GM20431 (cell line): Measurements from ENCODE around the gene TBC1D9.

ENCODE experiments used
- in situ Hi-C: fragments of 300-500 bp; cut with MseI, MboI; formaldehyde crosslinking; loops from one replicate; pipeline ENCODE4 v1.15.0; 2020; ENCODE audit warnings: low sequenced_read_pairs; ENCODE audit not compliant: unreplicated experiment

Gene TBC1D9

DNA sequence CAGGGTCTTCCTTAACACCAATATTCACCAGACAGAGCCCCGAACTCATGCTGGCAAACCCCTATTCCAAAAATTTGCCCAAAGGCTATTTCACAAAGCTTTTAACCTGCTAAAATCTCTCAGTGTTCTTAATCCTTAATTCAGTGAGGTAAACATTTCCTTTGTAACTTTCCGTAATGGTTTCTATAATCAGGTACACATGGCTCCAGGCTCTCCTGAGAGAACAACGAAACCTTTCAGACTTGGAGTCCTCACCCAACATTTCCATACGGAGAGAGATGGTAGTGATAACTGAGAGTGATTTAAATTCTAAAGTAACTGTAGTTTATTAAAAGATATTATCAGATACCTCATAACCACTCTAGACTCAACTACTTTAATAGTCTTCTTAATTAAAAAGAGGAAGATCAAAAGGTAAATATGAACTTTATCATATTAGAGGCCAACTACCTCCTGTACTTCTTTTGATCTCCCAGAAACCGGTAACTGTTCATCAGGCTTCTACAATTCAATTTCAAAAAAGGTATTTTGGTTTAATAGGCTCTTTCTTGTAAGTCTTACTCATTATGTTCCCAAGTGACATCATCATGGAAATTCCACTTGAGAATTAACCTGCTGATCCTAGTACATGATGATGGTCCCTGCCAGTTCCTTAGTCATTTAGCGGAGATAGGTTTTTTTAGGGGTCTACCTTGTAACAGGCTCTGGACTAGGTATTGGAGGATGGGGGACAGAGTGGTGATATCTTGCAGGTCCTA lies 96.1 kb downstream of the TBC1D9 start:
- in situ Hi-C loops = no loop called here

DNA sequence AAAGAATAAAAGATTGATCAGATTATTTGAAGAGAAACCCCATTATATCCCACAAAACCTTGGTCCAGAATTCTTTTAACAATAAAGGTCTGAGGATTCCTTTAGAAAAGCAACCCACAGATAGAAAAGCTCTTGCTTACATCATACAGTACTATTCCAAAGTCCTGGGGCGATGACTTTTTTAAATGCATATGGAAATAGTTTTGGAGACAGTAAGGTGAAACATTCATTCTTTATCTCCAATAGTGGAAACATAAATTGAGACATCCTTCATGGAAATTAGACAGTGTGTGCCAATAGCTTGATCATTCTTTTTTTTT lies 101.7 kb downstream of the TBC1D9 start:
- in situ Hi-C loops = no loop called here

DNA sequence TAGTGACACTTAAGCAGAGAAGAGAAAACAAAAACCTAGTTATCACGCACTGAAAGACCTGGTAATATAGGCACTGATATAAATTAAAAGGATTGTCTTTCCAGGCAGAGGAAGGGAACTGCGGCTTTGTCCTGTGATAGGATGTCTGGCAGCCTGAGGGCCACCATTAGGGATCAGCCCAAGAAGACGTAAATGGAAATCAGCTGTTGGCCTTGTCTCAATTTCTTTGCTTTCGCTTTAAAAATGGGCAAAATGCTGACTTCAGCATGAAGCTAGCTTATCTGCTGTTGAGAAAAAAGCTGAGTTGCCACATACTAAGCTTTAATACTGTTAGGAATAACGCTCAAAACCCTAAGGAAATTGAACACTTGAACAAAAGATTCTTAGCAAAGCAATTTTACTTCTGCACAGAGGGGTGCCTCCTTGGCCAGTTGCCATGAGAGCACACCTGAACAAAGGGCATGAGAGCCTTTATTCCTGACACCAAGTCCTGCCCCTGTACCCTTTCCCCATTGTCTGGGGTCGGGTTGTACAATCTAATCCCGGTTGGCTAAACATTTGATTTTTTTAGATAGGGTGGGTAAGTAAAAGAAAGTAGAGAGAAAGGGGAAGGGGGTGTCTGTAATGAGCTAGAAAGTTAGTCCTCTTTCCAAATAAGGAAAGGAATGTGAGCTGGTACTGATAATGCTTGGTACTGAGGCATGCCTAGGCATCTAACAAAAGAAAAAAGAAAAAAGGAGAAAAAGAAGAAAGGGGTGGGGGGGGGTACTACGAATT lies 102.3 kb downstream of the TBC1D9 start:
- in situ Hi-C loops = no loop called here

DNA sequence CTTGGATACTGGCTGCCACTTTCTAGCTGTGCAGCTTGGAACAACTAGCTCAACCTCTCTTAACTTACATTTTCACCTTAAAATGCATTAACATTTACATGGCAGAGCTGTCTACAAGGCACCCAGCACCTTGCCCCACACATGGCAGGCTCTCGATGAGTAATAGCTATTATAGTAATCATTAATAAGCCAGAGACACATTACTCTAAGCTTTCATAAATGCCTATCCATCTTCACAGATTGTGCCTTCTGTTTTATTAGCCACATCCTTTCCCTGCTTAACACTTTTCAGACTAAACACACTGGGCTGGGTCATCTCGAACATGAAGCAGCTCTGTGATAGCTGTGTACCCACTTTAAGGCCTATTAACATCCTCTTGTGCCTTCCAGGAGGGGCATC lies 103.6 kb downstream of the TBC1D9 start:
- in situ Hi-C loops = no loop called here

DNA sequence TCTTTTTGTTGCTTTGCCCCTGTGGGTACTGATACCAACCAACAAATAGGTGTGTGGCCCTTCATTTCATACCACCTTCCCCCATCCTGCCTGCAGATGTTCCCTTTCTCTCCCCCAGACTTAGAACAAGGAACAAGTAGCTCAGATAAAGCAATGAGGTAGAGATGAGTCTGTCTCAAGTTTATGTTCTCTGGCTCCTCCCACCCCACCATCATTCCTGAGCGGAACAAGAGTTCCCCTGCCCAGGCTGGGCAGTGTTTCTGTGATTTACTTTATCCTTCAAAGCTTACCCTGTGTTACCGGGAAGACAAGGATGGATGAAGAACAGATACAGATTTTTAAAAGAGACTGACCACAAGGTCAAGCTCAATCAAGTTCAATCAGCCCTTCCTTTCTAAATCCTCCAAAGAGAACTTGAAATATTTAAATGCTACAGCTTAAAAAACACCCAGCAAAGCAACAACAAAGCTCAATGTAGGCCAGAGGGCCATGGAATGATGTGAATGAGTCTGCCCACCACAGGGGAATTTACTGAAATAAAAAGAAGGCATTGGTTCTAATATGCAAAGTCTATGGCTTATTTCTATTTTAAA lies 107.4 kb downstream of the TBC1D9 start:
- in situ Hi-C loops = no loop called here

DNA sequence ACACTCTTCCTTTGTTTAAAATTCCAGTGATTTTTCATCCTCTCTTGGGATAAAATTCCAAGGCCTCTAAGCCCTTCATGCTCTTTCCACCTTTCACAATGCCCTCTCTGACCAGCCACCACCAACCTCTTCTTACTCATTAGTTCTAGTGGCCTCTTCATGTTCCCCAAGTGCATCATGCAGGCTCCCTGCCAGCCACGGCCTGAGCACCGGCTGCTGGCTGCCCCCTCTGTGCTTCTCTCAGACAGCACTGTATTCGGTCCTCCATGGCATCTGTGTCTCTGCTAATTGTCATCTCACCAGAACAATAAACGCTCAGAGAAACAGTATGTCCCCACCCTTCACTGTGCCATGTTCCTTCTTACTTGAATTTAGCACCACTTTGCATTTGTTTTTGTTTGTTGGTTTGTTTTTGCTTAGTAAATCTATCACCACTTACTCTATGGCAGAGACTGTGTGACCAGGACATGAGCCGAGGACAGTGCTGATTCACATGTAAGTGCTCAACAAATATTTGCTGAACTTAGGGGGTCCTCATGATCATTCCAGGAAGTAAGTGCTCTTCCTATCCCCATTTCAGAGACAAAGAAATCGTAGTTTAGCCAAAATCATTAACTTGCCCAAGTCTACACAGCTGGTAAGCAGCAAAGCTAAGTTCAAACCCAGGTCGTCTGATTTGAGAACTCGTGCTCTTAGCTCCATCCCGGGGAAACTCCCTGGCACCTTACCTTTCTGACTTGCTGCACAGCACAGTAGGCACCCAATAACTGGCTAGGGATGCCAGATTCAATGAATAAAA lies 110.4 kb downstream of the TBC1D9 start:
- in situ Hi-C loops = no loop called here

DNA sequence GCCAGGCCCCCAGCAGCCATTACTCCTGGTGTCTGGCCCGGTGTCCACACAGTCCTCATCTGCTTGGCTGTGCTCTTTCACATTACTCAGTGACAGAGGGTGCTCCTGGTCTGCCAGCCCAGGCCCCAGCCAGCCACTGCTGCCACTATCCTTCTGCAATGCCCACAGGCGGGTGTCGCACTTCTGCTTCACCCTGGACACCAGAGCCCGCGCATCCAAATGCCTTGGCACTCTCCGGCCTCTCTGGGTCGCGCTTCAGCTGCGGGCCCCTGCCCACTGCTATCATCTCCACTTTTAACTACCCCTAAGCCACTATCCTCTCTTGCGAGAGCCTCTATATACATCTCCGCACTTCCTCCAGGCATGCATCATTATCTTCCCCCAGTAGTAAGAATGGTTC lies 111.0 kb downstream of the TBC1D9 start:
- in situ Hi-C loops = no loop called here

DNA sequence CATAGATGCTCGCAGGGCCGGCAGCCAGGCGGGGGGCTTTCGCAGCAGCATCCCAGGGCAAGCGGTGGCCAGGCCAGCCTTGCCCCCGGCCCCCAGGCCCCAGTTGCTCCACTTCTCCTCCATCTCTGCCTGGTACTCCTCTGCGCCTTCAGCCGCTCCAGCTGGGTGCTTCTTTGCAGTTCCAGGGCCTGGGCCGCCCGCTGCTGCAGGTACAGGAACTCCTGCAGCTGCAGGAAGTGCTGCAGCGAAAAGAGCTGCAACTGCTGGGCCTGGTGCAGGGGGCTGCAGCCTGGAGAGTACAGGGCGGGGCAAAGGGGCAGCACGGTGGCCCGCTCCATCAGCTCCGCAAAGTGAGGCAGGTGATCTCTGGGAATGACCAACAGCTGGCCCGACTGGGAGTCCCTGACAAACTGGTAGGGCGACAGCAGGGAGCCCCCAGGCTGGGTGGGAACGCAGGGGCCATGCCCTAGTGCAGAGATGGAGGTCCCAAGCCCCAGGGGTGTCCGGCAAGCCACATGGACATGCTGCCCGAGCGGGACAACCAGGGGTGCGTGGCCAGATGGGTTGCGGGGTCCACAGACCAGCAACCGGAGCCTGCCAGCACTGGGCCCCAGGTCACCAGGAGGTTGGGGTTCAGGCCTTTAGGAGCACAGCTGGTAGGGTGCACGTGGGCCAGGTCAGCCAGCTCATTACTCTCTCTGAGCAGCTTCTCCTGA lies 111.6 kb downstream of the TBC1D9 start:
- in situ Hi-C loops = no loop called here

DNA sequence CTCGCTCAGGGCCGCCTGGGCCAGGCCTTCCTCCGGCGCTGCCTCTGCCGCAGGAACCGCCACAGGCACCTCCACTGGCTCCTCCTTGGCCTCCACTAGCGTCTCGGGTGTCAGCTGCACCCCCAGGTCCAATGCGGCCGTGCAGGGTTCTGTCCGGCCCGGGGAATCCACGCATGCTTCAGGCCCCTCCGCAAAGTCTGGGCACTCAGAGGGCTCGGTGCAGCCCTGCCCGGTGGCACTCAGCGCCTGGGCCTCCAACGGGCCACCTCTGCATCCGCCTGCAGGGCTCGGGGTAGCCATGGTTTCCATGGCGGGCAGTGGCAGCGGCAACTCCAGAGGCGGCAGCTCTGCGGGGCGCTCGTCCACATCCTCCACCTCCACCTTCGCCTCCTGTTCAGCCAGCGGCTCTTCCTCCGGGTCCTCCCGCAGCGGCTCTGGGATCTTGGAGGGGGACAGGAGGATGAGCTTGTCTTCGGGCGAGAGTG lies 112.6 kb downstream of the TBC1D9 start:
- in situ Hi-C loops = no loop called here

DNA sequence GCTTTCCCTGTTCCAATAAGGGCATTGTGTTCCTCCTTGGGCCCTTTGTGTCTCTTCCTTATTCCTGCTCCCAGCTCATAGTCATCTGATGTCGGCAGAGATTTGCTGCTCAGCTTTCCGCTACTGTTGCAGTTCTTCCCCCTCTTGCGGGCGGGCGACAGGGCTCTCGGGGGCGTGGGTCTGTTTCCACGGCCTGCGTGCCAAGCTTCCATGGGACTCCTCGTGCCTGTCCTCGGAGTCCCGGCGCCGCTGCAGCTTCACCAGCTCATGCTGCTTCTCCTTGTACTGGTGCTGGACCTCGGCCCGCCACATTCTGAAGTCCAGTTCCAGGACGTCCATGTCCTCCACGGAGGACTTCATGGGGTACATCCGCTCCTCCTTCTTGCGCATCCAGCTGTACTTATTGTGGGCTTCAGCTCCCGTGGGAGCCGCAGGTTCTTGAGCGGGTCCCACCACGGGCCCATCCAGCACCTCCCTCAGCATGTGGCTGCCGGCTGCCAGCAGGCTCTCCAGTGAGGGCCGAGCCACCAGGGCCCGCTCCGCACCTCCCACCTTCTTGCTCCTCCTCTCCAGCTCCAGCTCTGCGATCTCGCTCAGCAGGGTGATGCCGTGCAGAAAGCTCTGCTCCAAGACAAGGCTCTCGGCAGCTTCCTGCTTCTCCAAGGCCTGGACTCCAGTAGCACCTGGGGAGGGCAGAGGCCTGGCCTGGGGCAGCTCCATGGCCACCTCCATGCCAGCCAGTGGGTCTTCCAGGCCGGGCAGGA lies 113.3 kb downstream of the TBC1D9 start:
- in situ Hi-C loops = no loop called here

DNA sequence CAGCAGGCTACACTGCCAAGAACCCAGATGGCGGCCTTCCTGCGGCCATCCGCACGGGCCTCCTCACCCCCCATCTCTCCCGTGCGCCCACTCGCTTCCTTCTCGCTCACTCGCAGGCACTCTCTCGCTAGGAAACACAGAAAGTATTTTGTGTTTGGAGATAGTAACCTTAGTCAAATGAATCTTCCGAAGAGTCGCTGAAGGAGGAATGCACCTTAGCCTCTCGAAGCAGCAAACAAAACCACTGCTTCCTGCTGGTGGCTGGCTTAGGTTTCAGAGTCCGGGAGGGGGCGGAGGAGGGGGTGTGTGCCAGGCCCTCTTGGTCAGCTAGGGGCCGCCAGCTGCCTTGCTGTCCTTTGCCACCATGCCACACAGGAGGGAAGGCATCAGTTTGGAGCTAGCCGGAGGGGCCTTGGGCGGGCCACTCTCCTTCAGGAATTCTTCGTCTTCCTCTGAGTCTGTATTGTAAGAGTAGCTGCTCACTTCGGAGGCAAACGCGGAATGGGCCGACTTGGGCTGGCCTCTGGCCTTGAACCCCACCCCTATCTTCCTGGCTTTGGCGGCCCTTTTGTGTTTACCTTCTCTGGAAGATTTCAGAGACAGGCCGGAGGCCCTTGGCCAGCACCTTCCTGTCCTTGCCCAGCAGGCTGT lies 114.3 kb downstream of the TBC1D9 start:
- in situ Hi-C loops = no loop called here

DNA sequence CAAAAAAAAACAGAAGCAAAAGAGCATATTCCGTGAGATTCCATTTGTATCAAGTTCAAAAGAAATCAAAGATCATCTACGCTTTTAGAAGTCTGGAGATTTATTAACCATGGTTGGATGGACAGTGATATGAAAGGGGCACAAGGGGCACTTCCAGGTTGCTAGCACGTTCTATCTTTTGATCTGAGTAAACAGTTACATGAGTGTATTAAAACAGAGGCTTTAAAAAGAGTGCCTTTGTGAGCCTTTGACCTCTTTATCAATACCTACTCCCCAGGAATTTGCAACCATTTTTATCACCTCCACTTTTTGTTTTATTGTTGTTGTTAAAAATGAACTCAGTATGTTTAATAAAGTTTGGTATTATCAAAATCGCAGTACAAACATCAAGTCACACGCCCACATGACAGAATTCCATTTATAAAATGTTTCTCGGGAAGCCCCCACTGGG lies 115.1 kb downstream of the TBC1D9 start:
- in situ Hi-C loops = no loop called here

DNA sequence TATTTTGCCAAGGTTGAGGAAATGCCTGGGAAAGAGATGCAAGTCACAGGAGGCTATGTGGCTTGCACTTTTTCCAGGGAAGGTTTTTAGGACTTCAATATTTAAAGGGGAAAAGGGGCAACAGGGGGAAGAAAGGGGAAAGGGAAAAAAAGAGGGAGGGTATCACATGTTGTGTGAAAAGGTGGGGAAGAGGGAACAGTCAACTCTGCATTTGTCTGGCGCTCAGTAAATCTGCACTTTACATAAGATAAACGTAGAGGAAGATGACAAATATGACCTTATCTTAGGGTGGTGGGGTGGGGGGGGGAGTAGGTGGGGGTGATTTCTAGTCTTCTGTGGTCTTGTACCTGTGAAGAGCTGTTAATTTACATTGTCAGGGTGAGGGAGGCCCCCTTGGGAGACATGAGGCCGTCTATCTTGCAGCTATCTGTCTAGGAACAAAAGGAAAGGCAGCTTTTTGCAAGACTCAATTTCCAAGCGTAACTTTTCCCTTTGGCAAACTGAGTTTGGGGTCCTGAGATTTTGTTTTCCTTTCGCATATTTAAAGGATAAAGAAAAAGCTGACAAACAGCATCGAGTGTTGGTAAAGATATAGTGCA lies 115.9 kb downstream of the TBC1D9 start:
- in situ Hi-C loops = no loop called here

DNA sequence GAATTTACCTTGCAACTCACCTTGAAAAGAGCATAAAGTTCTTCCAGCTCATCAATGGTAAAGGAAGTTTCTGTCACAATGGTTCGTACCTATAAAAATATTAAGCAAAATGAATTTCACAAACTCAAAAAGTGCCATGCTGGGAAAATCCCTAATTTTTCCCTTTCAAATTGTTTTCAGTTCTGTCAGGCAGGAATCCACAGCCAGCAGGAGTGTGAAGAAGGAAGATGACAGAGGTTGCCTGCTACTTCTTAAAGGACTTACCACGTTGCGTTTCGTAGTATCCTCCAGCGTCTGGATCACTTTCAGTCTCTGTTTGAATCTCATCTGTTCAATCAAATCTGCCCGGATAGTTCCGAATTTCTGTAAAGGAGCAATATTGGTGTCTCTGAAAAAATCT lies 117.1 kb downstream of the TBC1D9 start:
- in situ Hi-C loops = no loop called here

DNA sequence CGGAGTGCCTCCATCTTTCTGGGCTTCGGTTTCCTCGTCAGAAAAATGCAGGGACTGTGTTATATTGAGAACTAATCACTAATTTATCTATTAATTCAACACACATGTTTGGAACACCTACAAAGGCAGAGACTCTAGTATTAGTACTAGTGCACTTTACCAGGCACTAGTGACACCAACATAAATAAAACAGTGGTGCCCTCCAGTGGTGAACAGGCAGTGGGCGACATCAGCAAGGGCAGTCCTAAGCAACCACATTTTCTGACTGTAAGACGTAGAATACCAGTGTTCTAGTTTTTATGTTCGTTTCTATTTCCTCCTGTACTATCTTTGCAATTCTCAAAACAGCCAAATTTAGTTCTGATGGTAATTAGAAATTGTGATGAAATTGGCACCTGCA lies 118.3 kb downstream of the TBC1D9 start:
- in situ Hi-C loops = no loop called here

DNA sequence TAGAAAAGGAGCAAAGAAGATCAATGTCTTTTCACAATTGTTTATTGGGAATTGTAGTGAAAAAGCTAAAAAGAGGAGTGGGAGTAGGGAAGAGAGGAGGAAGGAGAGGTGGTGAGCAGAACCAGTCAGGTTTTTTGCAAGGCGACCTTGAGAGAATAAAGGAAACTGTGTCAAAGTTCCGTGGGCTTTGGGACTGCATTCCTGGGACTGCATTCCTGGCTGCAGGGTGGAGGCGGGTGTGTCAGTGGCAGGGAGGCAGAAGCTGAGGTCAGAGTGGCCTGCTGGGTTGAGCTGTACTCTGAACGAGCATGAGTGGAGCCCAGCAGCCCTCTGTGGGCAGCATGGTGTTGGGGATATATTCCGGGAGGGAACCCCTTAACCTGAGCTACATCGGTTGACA lies 120.6 kb downstream of the TBC1D9 start:
- in situ Hi-C loops = no loop called here

DNA sequence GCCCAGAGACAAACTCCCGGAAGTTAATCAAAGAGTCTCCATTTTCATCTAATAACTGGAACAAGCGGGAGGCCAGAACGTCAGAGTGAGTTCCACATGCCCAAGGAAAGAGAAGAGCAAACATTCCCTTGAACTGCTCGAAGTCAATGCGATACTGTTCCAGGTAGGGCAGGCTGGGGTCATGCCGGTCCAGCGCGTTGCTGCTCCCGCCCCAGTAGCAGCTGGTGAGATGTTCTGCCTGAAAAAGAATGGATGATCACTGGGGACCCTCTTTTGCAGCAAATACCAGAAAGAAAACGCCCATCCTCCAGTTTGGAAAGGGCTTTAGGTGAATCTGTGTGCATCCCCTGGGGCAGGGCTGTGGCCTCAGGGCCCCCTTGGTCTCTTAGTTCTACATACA lies 122.2 kb downstream of the TBC1D9 start:
- in situ Hi-C loops = no loop called here

DNA sequence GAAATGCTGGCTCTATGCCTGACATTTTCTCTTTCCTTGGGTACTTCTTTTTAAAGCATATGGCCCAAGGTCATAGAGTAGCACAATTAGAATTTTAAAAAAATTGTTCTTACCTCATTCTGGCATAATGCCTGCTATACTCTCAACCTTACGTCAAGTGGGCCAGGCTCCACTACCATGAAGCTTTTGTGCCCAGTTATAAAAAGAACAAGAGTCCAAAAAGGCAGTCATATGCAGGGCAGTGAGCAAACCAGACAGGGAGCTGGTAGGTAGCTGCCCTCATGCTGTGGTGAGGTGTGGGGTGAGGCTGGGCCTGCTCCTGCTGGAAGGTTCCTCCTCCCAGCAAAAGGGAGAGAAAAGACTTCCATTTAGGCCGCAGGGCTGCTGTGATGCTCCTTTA lies 123.1 kb downstream of the TBC1D9 start:
- in situ Hi-C loops = no loop called here
